IMR-90 (cell line): ENCODE measurements around the gene KIF6. TPM values are rescaled to one million over a fixed set of nuclear protein-coding genes. Genes with fewer than 3 reads are reported as not detected.

Experiments
- ATAC-seq: fragments of 200-7000 bp; cut with Tn5 transposase; 2 replicates; pipeline ENCODE4 v1.9.1; 2020; ENCODE audit warnings: low read depth, mild to moderate bottlenecking, moderate library complexity
- BruUV-seq: library from RNA; stranded (reverse); fragments of 400-500 nt; replicated peaks from 2 replicates; lab custom pipeline; 2021; lab: Mats Ljungman, UMichigan
- CTCF ChIA-PET: fragments of 300-600 bp; formaldehyde crosslinking; extraction: SDS; loops from one replicate; lab custom pipeline; 2021; ENCODE audit warnings: antibody characterized with exemption; lab: Yijun Ruan, JAX
- POLR2A ChIA-PET: fragments of 300-600 bp; sonication (Branson Sonifier 250); formaldehyde crosslinking; loops from one replicate; lab custom pipeline; 2022; ENCODE audit warnings: antibody characterized with exemption; ENCODE audit not compliant: unreplicated experiment; lab: Charles Lee
- DNase-seq: peaks from one replicate; pipeline ENCODE4 v3.0.0; 2013
- H2AFZ ChIP-seq: replicated peaks from 2 replicates; pipeline ENCODE3; 2013; ENCODE audit warnings: low read length, mild to moderate bottlenecking; ENCODE audit not compliant: poor library complexity
- H2AK5ac ChIP-seq: 2 replicates; pipeline ENCODE4 v1.6.1; 2013; ENCODE audit warnings: low read depth, low read length, inconsistent platforms
- H2AK9ac ChIP-seq: replicated peaks from 2 replicates; pipeline ENCODE3; 2013; ENCODE audit warnings: mild to moderate bottlenecking, low read depth, low read length, moderate library complexity; ENCODE audit not compliant: poor library complexity
- H2BK120ac ChIP-seq: 2 replicates; pipeline ENCODE4 v1.6.1; 2013; ENCODE audit warnings: low read depth, low read length, inconsistent platforms
- H2BK15ac ChIP-seq: 3 replicates; pipeline ENCODE4 v1.6.1; 2013; ENCODE audit warnings: low read depth, low read length, inconsistent platforms
- H2BK20ac ChIP-seq: 2 replicates; pipeline ENCODE4 v1.6.1; 2013; ENCODE audit warnings: low read depth, mild to moderate bottlenecking, inconsistent platforms, low read length, moderate library complexity
- H2BK5ac ChIP-seq: 2 replicates; pipeline ENCODE4 v1.6.1; 2013; ENCODE audit warnings: mild to moderate bottlenecking, low read depth, low read length, inconsistent platforms; ENCODE audit not compliant: poor library complexity, severe bottlenecking
- H3K14ac ChIP-seq: replicated peaks from 2 replicates; pipeline ENCODE4 v1.6.1; 2013; ENCODE audit warnings: low read depth, low read length, inconsistent platforms
- H3K18ac ChIP-seq: 2 replicates; pipeline ENCODE4 v1.6.1; 2013; ENCODE audit warnings: low read depth, low read length, control low read depth
- H3K23ac ChIP-seq: 2 replicates; pipeline ENCODE4 v1.6.1; 2013; ENCODE audit warnings: low read depth, low read length, inconsistent platforms
- H3K27ac ChIP-seq: 2 replicates; pipeline ENCODE4 v1.5.1; 2013; ENCODE audit warnings: mild to moderate bottlenecking, control low read depth, low read length; ENCODE audit not compliant: insufficient read depth
- H3K27me3 ChIP-seq: 2 replicates; pipeline ENCODE4 v1.6.1; 2013; ENCODE audit warnings: low read length; ENCODE audit not compliant: control insufficient read depth, insufficient read depth
- H3K36me3 ChIP-seq: 2 replicates; pipeline ENCODE4 v1.6.1; 2013; ENCODE audit warnings: low read length, mixed read lengths; ENCODE audit not compliant: control insufficient read depth, insufficient read depth
- H3K4ac ChIP-seq: 2 replicates; pipeline ENCODE4 v1.6.1; 2013; ENCODE audit warnings: low read depth, low read length, inconsistent platforms
- H3K4me1 ChIP-seq: 2 replicates; pipeline ENCODE4 v1.6.1; 2013; ENCODE audit warnings: low read length, mixed read lengths; ENCODE audit not compliant: control insufficient read depth, insufficient read depth
- H3K4me2 ChIP-seq: 2 replicates; pipeline ENCODE4 v1.6.1; 2013; ENCODE audit warnings: low read depth, mild to moderate bottlenecking, control low read depth, low read length, moderate library complexity
- H3K4me3 ChIP-seq: 2 replicates; pipeline ENCODE4 v1.5.1; 2013; ENCODE audit warnings: low read depth, mild to moderate bottlenecking, control low read depth, low read length, moderate library complexity; ENCODE audit not compliant: insufficient read depth
- H3K56ac ChIP-seq: 2 replicates; pipeline ENCODE4 v1.6.1; 2013; ENCODE audit warnings: low read length, inconsistent platforms; ENCODE audit not compliant: insufficient read depth; ENCODE audit errors: extremely low read depth
- H3K79me1 ChIP-seq, 2 experiments: 2 replicates each; pipeline ENCODE4 v1.6.1; 2013; ENCODE audit warnings: low read length in 2 of 2, inconsistent platforms in 1 of 2, low read depth in 1 of 2
- H3K9ac ChIP-seq: 2 replicates; pipeline ENCODE4 v1.6.1; 2013; ENCODE audit warnings: low read depth, low read length, control low read depth
- H3K9me1 ChIP-seq: 2 replicates; pipeline ENCODE4 v1.6.1; 2013; ENCODE audit warnings: low read length, inconsistent platforms; ENCODE audit not compliant: insufficient read depth
- H3K9me3 ChIP-seq: 2 replicates; pipeline ENCODE4 v1.6.1; 2013; ENCODE audit warnings: low read length; ENCODE audit not compliant: control insufficient read depth, insufficient read depth
- H4K20me1 ChIP-seq: 2 replicates; pipeline ENCODE4 v1.6.1; 2013; ENCODE audit warnings: low read length, inconsistent platforms; ENCODE audit not compliant: insufficient read depth
- H4K5ac ChIP-seq: 2 replicates; pipeline ENCODE4 v1.6.1; 2013; ENCODE audit warnings: mild to moderate bottlenecking, low read depth, low read length, control low read depth
- H4K8ac ChIP-seq, 2 experiments: 2 replicates each; pipeline ENCODE4 v1.6.1; 2013; ENCODE audit warnings: low read depth in 2 of 2, low read length in 2 of 2, control low read depth in 1 of 2, inconsistent platforms in 1 of 2
- H4K91ac ChIP-seq: 2 replicates; pipeline ENCODE4 v1.6.1; 2013; ENCODE audit warnings: low read depth, low read length, inconsistent platforms; ENCODE audit not compliant: insufficient read depth
- CEBPB ChIP-seq: IDR thresholded peaks from 2 replicates; pipeline ENCODE4 v1.6.1; 2012; ENCODE audit warnings: low read depth, low read length, improper control_type of control experiment
- POLR2A ChIP-seq: IDR thresholded peaks from 2 replicates; pipeline ENCODE4 v1.6.1; 2012; ENCODE audit warnings: mild to moderate bottlenecking, low read depth, low read length
- whole genome bisulfite sequencing, 2 experiments: methylation state at CpG; one replicate each; pipeline versions ENCODE4 v1.1.5 to v1.1.7; 2013; ENCODE audit warnings: missing lambda C conversion rate in 2 of 2; ENCODE audit not compliant: insufficient read length in 1 of 2; ENCODE audit errors: extremely low coverage in 2 of 2; 5-methylcytosine and 5-hydroxymethylcytosine counted together
- dilution Hi-C: fragments of 300-500 bp; cut with HindIII; formaldehyde crosslinking; loops from one replicate; pipeline ENCODE4 v1.14.3; 2018; ENCODE audit warnings: low sequenced_read_pairs; ENCODE audit not compliant: unreplicated experiment
- in situ Hi-C: fragments of 300-500 bp; cut with MboI; formaldehyde crosslinking; loops from 3 replicates; pipeline ENCODE4 v1.14.3; 2019; ENCODE audit warnings: low sequenced_read_pairs, inconsistent platforms, mixed read lengths
- intact Hi-C: fragments of 100-400 bp; cut with micrococcal nuclease; formaldehyde crosslinking; loops from 2 replicates; pipeline ENCODE4 v1.10.0; 2022
- polyA plus RNA-seq, 3 experiments: library from polyadenylated mRNA; depleted of rRNA; stranded (reverse); fragments of >200 nt; gene quantifications; 2 replicates each; pipeline ENCODE4 v1.2.3, GENCODE V29; 2012; ENCODE audit warnings: low replicate concordance in 1 of 3
- total RNA-seq: library from RNA; depleted of rRNA; stranded (reverse); fragments of >200 nt; gene quantifications from 2 replicates; pipeline ENCODE4 v1.2.3, GENCODE V29; 2012
- TF ChIP-seq, protein P1 (sequence below): fragments of 150-350 bp; IDR thresholded peaks from 2 replicates; pipeline ENCODE4 v1.6.1; 2017; ENCODE audit warnings: mild to moderate bottlenecking, antibody characterized with exemption, low read length, low read depth

Gene KIF6
- total and polyA plus RNA-seq, 2 of the 4 experiments (the other 2 are of a cell fraction) = under 0.01 to 0.10 TPM

GRCh38 chr6:39432330-39433025, 292.7 kb downstream of the KIF6 start:
- no peak overlapping the region for H3K4me3 ChIP-seq
- no peak overlapping the region for H2AK9ac ChIP-seq
- H4K5ac ChIP-seq = no peak overlapping the region
- H3K23ac ChIP-seq = no peak overlapping the region
- no peaks in the 10 kb centered on the region for H3K27me3 ChIP-seq
- no peak overlapping the region for H3K9ac ChIP-seq
- dilution Hi-C loops (no loop called here), intact Hi-C loops (no loop called here), in situ Hi-C loops (no loop called here)
- ChIA-PET POLR2A (no interaction called here), CTCF (no interaction called here)
- H3K27ac ChIP-seq = no peak overlapping the region
- no TSS peak for BruUV-seq
- H2BK5ac ChIP-seq = no peak overlapping the region
- no peaks in the 10 kb centered on the region for H4K20me1 ChIP-seq
- H3K9me1 ChIP-seq = no peaks in the 10 kb centered on the region
- no peak overlapping the region for H2AK5ac ChIP-seq
- no peaks in the 10 kb centered on the region for H3K79me1 ChIP-seq
- H4K91ac ChIP-seq = no peak overlapping the region
- ATAC-seq (no peak), DNase-seq (no peak)
- no CpG with 5 or more reads among the region's 11 CpGs for WGBS, 2 experiments
- H3K36me3 ChIP-seq = no peaks in the 10 kb centered on the region
- H3K4me2 ChIP-seq = no peak overlapping the region
- no peak overlapping the region for H2BK15ac ChIP-seq
- no peak overlapping the region for H3K4ac ChIP-seq
- H3K18ac ChIP-seq = no peak overlapping the region
- no peak overlapping the region for H2AFZ ChIP-seq
- no peak overlapping the region for H2BK20ac ChIP-seq
- H3K56ac ChIP-seq = no peak overlapping the region
- H2BK120ac ChIP-seq = no peak overlapping the region
- H3K14ac ChIP-seq = no peak overlapping the region
- H4K8ac ChIP-seq = no peak overlapping the region
- no peaks in the 10 kb centered on the region for H3K4me1 ChIP-seq
- no peak for TF ChIP-seq CEBPB
- TF ChIP-seq, protein P1, sequence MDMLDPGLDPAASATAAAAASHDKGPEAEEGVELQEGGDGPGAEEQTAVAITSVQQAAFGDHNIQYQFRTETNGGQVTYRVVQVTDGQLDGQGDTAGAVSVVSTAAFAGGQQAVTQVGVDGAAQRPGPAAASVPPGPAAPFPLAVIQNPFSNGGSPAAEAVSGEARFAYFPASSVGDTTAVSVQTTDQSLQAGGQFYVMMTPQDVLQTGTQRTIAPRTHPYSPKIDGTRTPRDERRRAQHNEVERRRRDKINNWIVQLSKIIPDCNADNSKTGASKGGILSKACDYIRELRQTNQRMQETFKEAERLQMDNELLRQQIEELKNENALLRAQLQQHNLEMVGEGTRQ = no peak
- TF ChIP-seq POLR2A = no peak
- no peaks in the 10 kb centered on the region for H3K9me3 ChIP-seq
